ENCODE data around the gene ZNF248. TPM values are rescaled to one million over a fixed set of nuclear protein-coding genes. Genes with fewer than 3 reads are reported as not detected.

The ZNF248 gene
- total and polyA plus RNA-seq, 2 donors (not counting 1 experiment from before 2014, with no cell fraction given), result 8.6 to 19.5 TPM

DNA sequence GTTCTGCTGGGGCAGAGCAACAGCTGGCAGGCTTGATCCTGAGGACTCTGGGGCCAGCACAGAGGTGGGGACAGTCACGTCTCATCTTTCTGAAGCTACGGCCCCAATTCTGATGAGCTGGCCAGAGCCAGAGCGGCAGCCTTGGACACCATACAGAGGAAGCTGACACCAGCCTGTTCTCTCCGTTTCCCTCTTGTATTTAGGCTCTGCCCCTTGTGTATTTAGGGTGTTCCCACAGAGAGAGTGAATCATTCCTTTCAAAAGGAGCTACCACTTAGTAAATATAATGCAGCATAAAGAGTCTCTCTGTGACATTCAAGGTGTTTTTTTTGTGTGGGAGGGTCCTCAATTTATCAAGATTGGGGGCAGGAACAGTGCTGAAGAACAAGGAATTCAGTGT is 109.2 kb downstream of the ZNF248 start:
- H2AFZ ChIP-seq (ENCODE audit: insufficient read depth, low read depth, low read length, poor library complexity, severe bottlenecking), result no peak overlapping the region
- ChIA-PET CTCF (no interaction called here), POLR2A (no interaction called here)
- no peak for TF ChIP-seq EZH2 (IDR thresholded peaks at IDR 0.05; ENCODE audit: borderline replicate concordance, insufficient read depth, low read depth, low read length, poor library complexity, severe bottlenecking)
- TF ChIP-seq, protein P1, sequence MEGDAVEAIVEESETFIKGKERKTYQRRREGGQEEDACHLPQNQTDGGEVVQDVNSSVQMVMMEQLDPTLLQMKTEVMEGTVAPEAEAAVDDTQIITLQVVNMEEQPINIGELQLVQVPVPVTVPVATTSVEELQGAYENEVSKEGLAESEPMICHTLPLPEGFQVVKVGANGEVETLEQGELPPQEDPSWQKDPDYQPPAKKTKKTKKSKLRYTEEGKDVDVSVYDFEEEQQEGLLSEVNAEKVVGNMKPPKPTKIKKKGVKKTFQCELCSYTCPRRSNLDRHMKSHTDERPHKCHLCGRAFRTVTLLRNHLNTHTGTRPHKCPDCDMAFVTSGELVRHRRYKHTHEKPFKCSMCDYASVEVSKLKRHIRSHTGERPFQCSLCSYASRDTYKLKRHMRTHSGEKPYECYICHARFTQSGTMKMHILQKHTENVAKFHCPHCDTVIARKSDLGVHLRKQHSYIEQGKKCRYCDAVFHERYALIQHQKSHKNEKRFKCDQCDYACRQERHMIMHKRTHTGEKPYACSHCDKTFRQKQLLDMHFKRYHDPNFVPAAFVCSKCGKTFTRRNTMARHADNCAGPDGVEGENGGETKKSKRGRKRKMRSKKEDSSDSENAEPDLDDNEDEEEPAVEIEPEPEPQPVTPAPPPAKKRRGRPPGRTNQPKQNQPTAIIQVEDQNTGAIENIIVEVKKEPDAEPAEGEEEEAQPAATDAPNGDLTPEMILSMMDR (IDR thresholded peaks at IDR 0.05), result no peak
- DNase-seq (no peak), ATAC-seq (ENCODE audit: low read depth) (no peak)
- no peak overlapping the region for H3K4me3 ChIP-seq (ENCODE audit: control extremely low read depth in 1 of 5, extremely low read depth in 1 of 5, insufficient read depth in 1 of 5, low read depth in 2 of 5, low read length in 4 of 5)
- no peaks in the 10 kb centered on the region for H4K20me1 ChIP-seq (ENCODE audit: control insufficient read depth, insufficient read depth, low read length, poor library complexity, severe bottlenecking)
- no peaks in the 10 kb centered on the region for H3K27me3 Mint-ChIP-seq
- WGBS (ENCODE audit: insufficient coverage), result 94% methylated on average over 2 of the region's 4 CpGs
- H3K27ac Mint-ChIP-seq, result no peak overlapping the region
- no peaks in the 10 kb centered on the region for H3K79me2 ChIP-seq (ENCODE audit: control insufficient read depth, insufficient read depth, low read length)
- no peak overlapping the region for H3K9ac ChIP-seq (ENCODE audit: low read length)
- no peaks in the 10 kb centered on the region for H3K27me3 ChIP-seq (replicated peaks in 1 of 4; ENCODE audit: control extremely low read depth in 1 of 4, control insufficient read depth in 3 of 4, insufficient read depth in 4 of 4, low read length in 3 of 4)
- no peaks in the 10 kb centered on the region for H3K9me3 Mint-ChIP-seq (ENCODE audit: insufficient read depth)
- no peak overlapping the region for H3K4me3 Mint-ChIP-seq
- no peaks in the 10 kb centered on the region for H3K9me3 ChIP-seq (ENCODE audit: control extremely low read depth in 1 of 3, control insufficient read depth in 2 of 3, insufficient read depth in 1 of 3, low read length in 2 of 3)
- H3K4me1 ChIP-seq (ENCODE audit: control insufficient read depth in 2 of 2, insufficient read depth in 2 of 2, low read length in 2 of 2), result no peaks in the 10 kb centered on the region
- H3K27ac ChIP-seq (ENCODE audit: low read length in 2 of 2), result no peak overlapping the region
- no peak overlapping the region for H3K4me2 ChIP-seq (replicated peaks; ENCODE audit: low read depth, low read length, poor library complexity, severe bottlenecking)
- no peaks in the 10 kb centered on the region for H3K4me1 Mint-ChIP-seq
- H3K36me3 ChIP-seq (replicated peaks in 1 of 2; ENCODE audit: control extremely low read depth in 1 of 2, control insufficient read depth in 1 of 2, extremely low read depth in 1 of 2, insufficient read depth in 2 of 2, low read length in 1 of 2), result no peaks in the 10 kb centered on the region
- intact Hi-C loops (cut with micrococcal nuclease), result no loop called here

DNA sequence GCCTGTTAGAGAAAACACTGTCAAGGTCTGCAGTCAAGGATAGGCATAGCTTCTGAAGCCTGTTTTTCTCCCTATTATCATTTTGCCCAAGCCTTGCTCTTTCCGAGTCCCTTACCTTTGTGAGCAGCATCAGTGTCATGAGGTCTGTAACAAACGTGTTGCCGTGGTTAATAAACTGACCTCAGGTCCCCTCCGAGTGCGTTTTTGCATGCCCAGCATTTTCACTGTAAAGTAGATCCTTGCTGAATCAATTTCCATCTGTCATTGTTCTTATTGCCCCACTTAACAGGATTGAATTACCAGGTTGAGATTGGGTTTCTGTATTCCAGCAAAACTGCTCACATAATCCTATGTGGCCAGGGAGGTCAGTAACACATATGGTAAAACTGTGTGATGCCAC is 110.3 kb downstream of the ZNF248 start:
- Histone ChIP-seq H2AFZ (ENCODE audit: insufficient read depth, low read depth, low read length, poor library complexity, severe bottlenecking) (no peak overlapping the region), H3K9ac (ENCODE audit: low read length) (no peak overlapping the region), H3K27me3 (replicated peaks in 1 of 4; ENCODE audit: control extremely low read depth in 1 of 4, control insufficient read depth in 3 of 4, insufficient read depth in 4 of 4, low read length in 3 of 4) (no peaks in the 10 kb centered on the region), H3K36me3 (replicated peaks in 1 of 2; ENCODE audit: control extremely low read depth in 1 of 2, control insufficient read depth in 1 of 2, extremely low read depth in 1 of 2, insufficient read depth in 2 of 2, low read length in 1 of 2) (no peaks in the 10 kb centered on the region), H3K79me2 (ENCODE audit: control insufficient read depth, insufficient read depth, low read length) (no peaks in the 10 kb centered on the region), H3K27ac (ENCODE audit: low read length in 2 of 2) (no peak overlapping the region), H3K4me2 (replicated peaks; ENCODE audit: low read depth, low read length, poor library complexity, severe bottlenecking) (no peak overlapping the region), H4K20me1 (ENCODE audit: control insufficient read depth, insufficient read depth, low read length, poor library complexity, severe bottlenecking) (no peaks in the 10 kb centered on the region), H3K9me3 (ENCODE audit: control extremely low read depth in 1 of 3, control insufficient read depth in 2 of 3, insufficient read depth in 1 of 3, low read length in 2 of 3) (no peaks in the 10 kb centered on the region), H3K4me1 (ENCODE audit: control insufficient read depth in 2 of 2, insufficient read depth in 2 of 2, low read length in 2 of 2) (no peaks in the 10 kb centered on the region), H3K4me3 (ENCODE audit: control extremely low read depth in 1 of 5, extremely low read depth in 1 of 5, insufficient read depth in 1 of 5, low read depth in 2 of 5, low read length in 4 of 5) (no peak overlapping the region)
- DNase-seq, result no peak
- no peaks in the 10 kb centered on the region for H3K4me1 Mint-ChIP-seq
- CTCF ChIA-PET, result no interaction called here
- no peak overlapping the region for H3K4me3 Mint-ChIP-seq
- no peaks in the 10 kb centered on the region for H3K9me3 Mint-ChIP-seq (ENCODE audit: insufficient read depth)
- no peak for TF ChIP-seq EZH2 (IDR thresholded peaks at IDR 0.05; ENCODE audit: borderline replicate concordance, insufficient read depth, low read depth, low read length, poor library complexity, severe bottlenecking)
- TF ChIP-seq, protein P1 (IDR thresholded peaks at IDR 0.05), result no peak
- H3K27me3 Mint-ChIP-seq, result no peaks in the 10 kb centered on the region
- no peak for ATAC-seq (ENCODE audit: low read depth)
- intact Hi-C loops (cut with micrococcal nuclease), result no loop called here
- POLR2A ChIA-PET, result no interaction called here
- H3K27ac Mint-ChIP-seq, result no peak overlapping the region
- WGBS (ENCODE audit: insufficient coverage), result 83% methylated on average over 4 of the region's 5 CpGs

Data from B cell (primary cell).